ENCODE measurements around the gene CSPG4.
"Not testable (repeated sequence)": the region's sequence is repeated elsewhere in the genome, so short reads cannot be mapped to it uniquely, and the experiment has no call there.

The CSPG4 gene

GRCh38 chr15:75703440-75704262 is 9.0 kb downstream of the CSPG4 start:
- DNase-seq: not testable (repeated sequence)

GRCh38 chr15:75702436-75702835 is 10.2 kb downstream of the CSPG4 start:
- no peak for DNase-seq

GRCh38 chr15:75701071-75702003 is 11.3 kb downstream of the CSPG4 start:
- not testable (repeated sequence) for DNase-seq

- DNase-seq: peak; percentile 55
Observed at GRCh38 chr15:75699961-75700874, 12.4 kb downstream of the CSPG4 start.

GRCh38 chr15:75699517-75699916 is 13.1 kb downstream of the CSPG4 start:
- DNase-seq: not testable (repeated sequence)

- DNase-seq: not testable (repeated sequence)
Observed at GRCh38 chr15:75697974-75698747, 14.5 kb downstream of the CSPG4 start.

- no peak for DNase-seq
Observed at GRCh38 chr15:75697523-75697922, 15.1 kb downstream of the CSPG4 start.

GRCh38 chr15:75696854-75697259 is 15.8 kb downstream of the CSPG4 start:
- DNase-seq: no peak

GRCh38 chr15:75696311-75696720 is 16.3 kb downstream of the CSPG4 start:
- DNase-seq: peak; percentile 35

GRCh38 chr15:75695634-75696310 is 16.9 kb downstream of the CSPG4 start:
- no peak for DNase-seq

GRCh38 chr15:75695220-75695619 is 17.4 kb downstream of the CSPG4 start:
- no peak for DNase-seq

- no peak for DNase-seq
Observed at GRCh38 chr15:75694241-75695182, 18.1 kb downstream of the CSPG4 start.

GRCh38 chr15:75693501-75694240 is 19.0 kb downstream of the CSPG4 start:
- DNase-seq: no peak

GRCh38 chr15:75693028-75693427 is 19.6 kb downstream of the CSPG4 start:
- DNase-seq: not testable (repeated sequence)

GRCh38 chr15:75692311-75692710 is 20.3 kb downstream of the CSPG4 start:
- not testable (repeated sequence) for DNase-seq

GRCh38 chr15:75689429-75689828 is 23.2 kb downstream of the CSPG4 start:
- DNase-seq: not testable (repeated sequence)

- DNase-seq: no peak
Observed at GRCh38 chr15:75688831-75689230, 23.8 kb downstream of the CSPG4 start.

GRCh38 chr15:75688278-75688557 is 24.4 kb downstream of the CSPG4 start:
- no peak for DNase-seq

- no peak for DNase-seq
Observed at GRCh38 chr15:75687486-75688277, 25.0 kb downstream of the CSPG4 start.

Data from CD4-positive, alpha-beta T cell treated with Interferon gamma for 1 hour (primary cell).